GM19099 (cell line): ENCODE measurements around the gene CEP57.

Source experiments
- POLR2A ChIP-seq: IDR thresholded peaks from 3 replicates; pipeline ENCODE4 v1.6.1; 2011; ENCODE audit warnings: low read depth; ENCODE audit not compliant: insufficient read length; ENCODE audit errors: extremely low read depth

CEP57 gene

DNA sequence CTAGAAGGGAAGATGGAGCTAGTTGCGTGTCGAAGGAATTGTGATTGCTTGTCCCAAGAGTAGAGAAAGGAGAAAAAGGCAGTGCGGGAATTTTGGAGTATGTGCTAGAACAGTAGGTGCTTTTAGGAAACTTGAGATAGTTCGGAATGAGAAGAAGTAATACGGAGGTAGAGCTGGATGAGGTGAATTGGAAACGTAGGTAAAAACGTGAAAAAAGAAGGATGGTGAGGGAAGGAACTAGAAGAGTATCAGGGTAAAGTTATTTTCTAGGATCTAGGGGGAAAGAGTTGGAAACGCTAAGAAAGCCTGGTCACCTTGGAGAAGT lies 1.4 kb downstream of the CEP57 start:
- no peak for TF ChIP-seq POLR2A

DNA sequence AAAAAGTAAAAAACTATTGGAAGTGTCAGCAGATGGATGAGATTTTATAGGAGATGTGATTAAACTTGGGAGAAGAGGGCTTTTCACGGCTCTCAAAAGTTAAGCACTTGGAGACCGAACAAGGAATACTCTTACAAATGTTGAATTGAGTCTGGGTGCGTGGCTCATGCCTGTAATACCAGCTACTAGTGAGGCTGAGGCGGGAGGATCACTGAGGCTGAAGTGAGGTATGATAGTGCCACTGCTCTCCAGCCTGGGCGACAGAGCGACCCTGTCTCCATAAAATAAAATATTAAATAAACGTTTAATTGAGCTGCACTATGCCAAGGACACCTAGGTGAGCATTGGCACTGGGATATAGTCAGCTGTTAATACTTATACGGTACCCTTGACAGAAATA lies 1.9 kb downstream of the CEP57 start:
- no peak for TF ChIP-seq POLR2A

GRCh38 chr11:95792700-95793099 lies 2.4 kb downstream of the CEP57 start:
- no peak for TF ChIP-seq POLR2A

DNA sequence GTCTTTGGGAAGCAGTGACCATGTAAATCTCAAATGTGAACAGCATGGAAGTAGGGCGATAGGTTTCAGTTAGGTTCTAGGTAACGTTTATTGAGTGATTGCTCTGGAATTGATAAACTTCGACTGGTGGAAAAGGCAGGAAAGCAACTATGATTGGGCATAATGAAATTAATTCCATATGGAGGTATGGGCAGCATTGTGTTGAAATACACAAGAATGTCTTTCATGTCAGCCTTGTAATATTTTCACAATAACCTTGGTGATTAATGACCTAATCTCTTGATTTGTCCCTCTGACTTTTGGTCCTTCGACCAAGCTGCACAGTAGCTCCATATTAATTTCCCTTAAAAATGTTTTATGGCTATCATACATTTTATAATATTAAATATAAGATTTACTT lies 2.8 kb downstream of the CEP57 start:
- TF ChIP-seq POLR2A, result no peak

GRCh38 chr11:95794086-95794485 lies 3.8 kb downstream of the CEP57 start:
- no peak for TF ChIP-seq POLR2A

GRCh38 chr11:95795627-95796295 lies 5.5 kb downstream of the CEP57 start:
- no peak for TF ChIP-seq POLR2A

DNA sequence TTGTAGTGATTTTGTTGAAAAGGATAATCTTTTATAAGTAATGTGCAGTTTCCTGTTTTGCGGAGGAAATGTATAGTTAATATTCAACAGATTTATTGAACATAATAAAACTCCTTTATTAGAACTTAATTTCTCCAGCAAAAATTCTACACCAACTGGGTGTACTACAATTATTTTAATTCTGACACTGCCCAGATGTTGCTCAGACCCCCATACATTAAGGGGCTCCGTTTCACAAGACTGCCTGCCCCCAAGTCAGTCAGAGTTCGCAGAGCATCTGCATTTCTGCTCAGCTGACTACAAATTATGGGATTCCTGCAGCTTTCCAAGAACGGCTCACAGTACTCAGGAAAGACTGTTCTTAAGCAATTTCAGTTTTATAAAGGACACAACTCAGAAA lies 6.2 kb downstream of the CEP57 start:
- TF ChIP-seq POLR2A, result no peak

DNA sequence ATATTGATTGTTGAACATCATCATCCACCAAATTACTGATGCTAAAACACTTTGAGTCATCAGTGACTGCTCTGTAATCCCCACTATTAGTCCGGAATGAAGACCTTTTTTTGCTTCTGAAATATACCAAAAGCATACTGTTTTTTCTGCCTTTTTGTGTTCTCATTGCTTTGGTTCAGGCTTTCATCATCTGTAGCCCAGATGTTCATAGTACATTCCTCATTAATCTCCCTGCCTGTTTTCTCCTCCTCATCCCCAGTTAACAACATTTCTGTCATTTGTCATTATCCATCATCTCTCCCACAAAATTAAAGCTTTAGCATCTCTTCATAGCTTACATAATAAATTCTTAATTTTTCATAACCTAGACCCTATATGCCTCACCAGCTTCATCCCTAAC lies 9.2 kb downstream of the CEP57 start:
- TF ChIP-seq POLR2A, result no peak

DNA sequence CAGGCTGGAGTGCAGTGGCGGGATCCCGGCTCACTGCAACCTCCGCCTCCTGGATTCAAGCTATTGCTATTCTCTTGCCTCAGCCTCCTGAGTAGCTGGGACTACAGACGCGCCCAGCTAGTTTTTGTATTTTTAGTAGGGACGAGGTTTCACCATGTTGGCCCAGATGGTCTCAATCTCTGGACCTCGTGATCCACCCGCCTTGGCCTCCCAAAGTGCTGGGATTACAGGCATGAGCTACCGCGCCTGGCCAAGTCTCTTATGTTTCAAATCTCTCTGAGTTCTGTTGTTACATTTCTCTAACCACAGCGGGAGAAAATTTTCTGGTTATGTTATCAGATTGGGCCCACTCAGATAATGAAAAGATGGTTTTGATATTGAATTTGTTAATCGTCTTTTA lies 10.1 kb downstream of the CEP57 start:
- TF ChIP-seq POLR2A, result no peak

DNA sequence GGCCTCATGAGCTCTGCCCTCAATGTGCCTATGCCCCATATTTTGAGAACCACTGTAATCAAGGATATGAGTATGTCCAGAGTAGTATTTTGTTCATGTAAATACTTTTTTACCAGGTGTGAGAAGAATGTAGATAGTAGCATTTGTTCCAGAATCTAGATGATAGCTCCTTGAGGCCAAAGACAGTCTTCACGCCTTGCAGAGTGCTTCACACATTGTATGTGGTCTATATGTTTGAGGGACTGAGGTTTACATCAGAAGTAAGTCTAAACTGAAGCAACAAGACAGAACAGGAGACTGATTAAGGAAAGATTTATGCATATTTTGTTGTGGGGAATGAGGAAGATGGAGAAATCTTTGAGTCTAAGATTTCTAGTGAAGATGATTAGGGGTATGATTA lies 12.5 kb downstream of the CEP57 start:
- no peak for TF ChIP-seq POLR2A

GRCh38 chr11:95803973-95804372 lies 13.7 kb downstream of the CEP57 start:
- no peak for TF ChIP-seq POLR2A

GRCh38 chr11:95805869-95806268 lies 15.6 kb downstream of the CEP57 start:
- no peak for TF ChIP-seq POLR2A

- no peak for TF ChIP-seq POLR2A
Observed at GRCh38 chr11:95816037-95816436, 25.7 kb downstream of the CEP57 start.

DNA sequence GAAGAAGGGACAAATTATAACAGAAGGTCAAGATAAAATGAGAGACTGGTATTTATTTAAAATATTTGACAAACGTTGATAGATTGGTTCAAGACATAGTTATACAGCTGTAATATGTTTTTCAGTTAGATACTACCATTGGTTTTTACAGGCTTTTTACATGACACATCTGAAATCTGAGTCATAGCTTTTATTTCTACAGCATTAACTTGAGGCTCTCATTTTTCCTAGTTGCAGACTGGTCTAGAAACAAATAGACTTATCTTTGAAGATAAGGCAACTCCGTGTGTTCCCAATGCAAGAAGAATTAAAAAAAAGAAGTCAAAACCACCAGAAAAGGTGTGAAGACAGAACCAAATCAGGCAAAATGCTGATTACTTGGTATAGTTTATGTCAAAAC lies 31.3 kb downstream of the CEP57 start:
- no peak for TF ChIP-seq POLR2A

DNA sequence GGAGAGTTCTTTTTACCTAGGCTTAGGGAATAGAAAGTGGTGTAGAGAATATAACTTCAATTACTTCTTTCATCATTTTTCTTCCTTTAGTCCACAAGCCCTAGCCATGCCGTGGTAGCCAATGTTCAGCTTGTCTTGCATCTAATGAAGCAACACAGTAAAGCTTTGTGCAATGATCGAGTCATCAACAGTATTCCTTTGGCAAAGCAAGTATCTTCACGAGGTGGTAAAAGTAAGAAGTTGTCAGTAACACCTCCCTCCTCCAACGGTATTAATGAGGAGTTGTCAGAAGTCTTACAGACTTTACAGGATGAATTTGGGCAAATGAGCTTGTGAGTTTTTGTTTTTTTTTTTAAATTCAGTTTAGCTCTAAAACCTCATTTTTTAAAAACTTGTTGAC lies 37.4 kb downstream of the CEP57 start:
- TF ChIP-seq POLR2A, result no peak

DNA sequence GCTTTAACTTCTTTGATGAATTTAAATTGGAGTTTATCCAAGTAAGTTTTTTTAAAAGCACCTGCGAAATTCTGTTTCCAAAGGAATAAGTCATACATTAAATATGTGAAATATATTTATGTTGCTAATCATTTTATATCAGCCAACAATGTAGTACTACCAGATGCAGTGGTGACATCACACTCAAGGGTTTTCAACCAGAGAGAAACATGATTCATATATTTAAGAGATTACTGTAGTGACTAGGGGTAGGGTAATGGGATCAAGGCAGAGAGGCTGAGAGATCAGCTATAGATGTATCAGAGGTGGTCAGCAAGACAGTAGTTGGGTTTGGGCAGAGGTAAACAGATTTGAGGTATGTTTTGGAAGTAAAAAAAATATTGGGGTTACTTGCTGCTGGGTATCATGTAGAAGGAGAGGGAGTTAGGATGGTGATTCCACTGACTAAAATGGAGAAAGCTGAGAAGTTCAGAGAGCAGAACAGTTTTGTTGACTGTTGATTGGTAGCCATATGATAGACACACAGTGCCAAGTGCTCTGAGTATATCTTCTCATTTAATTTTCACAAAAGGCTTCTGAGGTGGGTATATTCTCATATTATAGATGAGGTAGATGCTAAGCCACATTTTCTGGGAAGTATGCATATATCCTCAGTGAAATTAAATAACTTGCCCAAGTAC lies 39.4 kb downstream of the CEP57 start:
- TF ChIP-seq POLR2A, result no peak
